HuH-7 (cell line): ENCODE data around the gene ORMDL2.
A peak's percentile ranks its signal among the peaks of the same experiment; 100 is the strongest.

Experiments used
- DNase-seq: peaks from one replicate; pipeline ENCODE4 v3.0.0; 2011; ENCODE audit warnings: low spot score

Gene ORMDL2

GRCh38 chr12:55817345-55818139, at the start of gene ORMDL2, which contains the start of gene SARNP:
TSS of gene ORMDL2 (plus strand) at chr12:55818041. CDS start at chr12:55819000, 959 bp downstream.
TSS of gene SARNP (minus strand) at chr12:55817724. CDS start at chr12:55817701, 23 bp downstream.
- peak; percentile 93 for DNase-seq

GRCh38 chr12:55771736-55772135, 46.1 kb upstream of the ORMDL2 start:
- DNase-seq, result no peak

GRCh38 chr12:55777856-55778255, 40.0 kb upstream of the ORMDL2 start:
- no peak for DNase-seq

- no peak for DNase-seq
Measured at GRCh38 chr12:55780685-55781084, 37.2 kb upstream of the ORMDL2 start.

- no peak for DNase-seq
Measured at GRCh38 chr12:55788546-55788945, 29.3 kb upstream of the ORMDL2 start.

GRCh38 chr12:55789171-55789570, 28.7 kb upstream of the ORMDL2 start:
- no peak for DNase-seq

GRCh38 chr12:55789893-55790292, 27.9 kb upstream of the ORMDL2 start:
- DNase-seq, result no peak

- no peak for DNase-seq
Measured at GRCh38 chr12:55795950-55796349, 21.9 kb upstream of the ORMDL2 start.

GRCh38 chr12:55797068-55797467, 20.8 kb upstream of the ORMDL2 start:
- DNase-seq, result peak; percentile 71

GRCh38 chr12:55797550-55797949, 20.3 kb upstream of the ORMDL2 start:
- DNase-seq, result no peak

GRCh38 chr12:55806982-55807381, 10.9 kb upstream of the ORMDL2 start:
- no peak for DNase-seq

GRCh38 chr12:55809274-55809673, 8.6 kb upstream of the ORMDL2 start:
- no peak for DNase-seq

GRCh38 chr12:55812088-55812487, 5.8 kb upstream of the ORMDL2 start:
- DNase-seq, result no peak

GRCh38 chr12:55814257-55814656, 3.6 kb upstream of the ORMDL2 start:
- DNase-seq, result no peak

GRCh38 chr12:55815473-55815872, 2.4 kb upstream of the ORMDL2 start:
- no peak for DNase-seq

GRCh38 chr12:55816881-55817344, 928 bp upstream of the ORMDL2 start:
- DNase-seq, result no peak

- no peak for DNase-seq
Measured at GRCh38 chr12:55818140-55818728, 393 bp downstream of the ORMDL2 start.

- no peak for DNase-seq
Measured at GRCh38 chr12:55818886-55819285, 1.0 kb downstream of the ORMDL2 start.

GRCh38 chr12:55820679-55821078, 2.8 kb downstream of the ORMDL2 start:
- DNase-seq, result no peak

- DNase-seq, result no peak
Measured at GRCh38 chr12:55822228-55822627, 4.4 kb downstream of the ORMDL2 start.

- DNase-seq, result no peak
Measured at GRCh38 chr12:55823419-55823818, 5.6 kb downstream of the ORMDL2 start.

- no peak for DNase-seq
Measured at GRCh38 chr12:55824726-55825125, 6.9 kb downstream of the ORMDL2 start.

GRCh38 chr12:55827806-55828205, 10.0 kb downstream of the ORMDL2 start:
- DNase-seq, result no peak
